ENCODE results near the gene CALD1.

- TF ChIP-seq CTCF (IDR thresholded peaks at IDR 0.05) (no peak), POLR2A (IDR thresholded peaks at IDR 0.05) (no peak)
These were observed 95.0 kb downstream of the CALD1 start for GRCh38 chr7:134874407-134874806.

All from uterus (tissue), 2 donors.